MCF 10A (cell line): ENCODE data around the gene LSP1. TPM values are rescaled to one million over a fixed set of nuclear protein-coding genes. Genes with fewer than 3 reads are reported as not detected.

Experiments
- BruUV-seq: library from RNA; stranded (reverse); fragments of 400-500 nt; replicated peaks from 2 replicates; lab custom pipeline; 2021; lab: Mats Ljungman, UMichigan
- CTCF ChIA-PET: fragments of 300-600 bp; sonication (Branson Sonifier 250); formaldehyde crosslinking; extraction: SDS; loops from one replicate; lab custom pipeline; 2021; ENCODE audit warnings: antibody characterized with exemption, inconsistent platforms; lab: Yijun Ruan, JAX
- POLR2A ChIA-PET: fragments of 300-600, 350-650 bp; sonication (Branson Sonifier 250); formaldehyde crosslinking; extraction: SDS; loops from one replicate; lab custom pipeline; 2020; ENCODE audit warnings: antibody characterized with exemption, inconsistent platforms; lab: Yijun Ruan, JAX
- DNase-seq: peaks from one replicate; pipeline ENCODE4 v3.0.0-alpha.2; 2018; ENCODE audit not compliant: unreplicated experiment
- H3K27ac Mint-ChIP-seq: one replicate; pipeline ENCODE4 v1.8.0; 2022; ENCODE audit warnings: mild to moderate bottlenecking, low read depth, mixed read lengths; ENCODE audit not compliant: unreplicated experiment
- H3K27me3 Mint-ChIP-seq: one replicate; pipeline ENCODE4 v1.8.0; 2022; ENCODE audit warnings: mixed read lengths; ENCODE audit not compliant: insufficient read depth, unreplicated experiment
- H3K36me3 Mint-ChIP-seq: one replicate; pipeline ENCODE4 v1.8.0; 2022; ENCODE audit warnings: mild to moderate bottlenecking, moderate library complexity, mixed read lengths; ENCODE audit not compliant: insufficient read depth, unreplicated experiment
- H3K4me1 Mint-ChIP-seq: one replicate; pipeline ENCODE4 v1.8.0; 2022; ENCODE audit warnings: mixed read lengths; ENCODE audit not compliant: insufficient read depth, unreplicated experiment
- H3K4me3 Mint-ChIP-seq: one replicate; pipeline ENCODE4 v1.8.0; 2022; ENCODE audit warnings: mild to moderate bottlenecking, moderate library complexity, mixed read lengths; ENCODE audit not compliant: unreplicated experiment
- H3K9me3 Mint-ChIP-seq: one replicate; pipeline ENCODE4 v1.8.0; 2022; ENCODE audit warnings: mixed read lengths; ENCODE audit not compliant: unreplicated experiment
- intact Hi-C: fragments of 100-400 bp; cut with micrococcal nuclease; formaldehyde crosslinking; loops from 2 replicates; pipeline ENCODE4 v1.14.1; 2022
- total RNA-seq: library from RNA; stranded (reverse); gene quantifications from 2 replicates; pipeline ENCODE4 v1.2.3, GENCODE V29; 2022
- TF ChIP-seq, protein P1 (sequence below): fragments of 200-600 bp; IDR thresholded peaks from one replicate; pipeline ENCODE4 v1.8.0; 2022; ENCODE audit warnings: antibody characterized with exemption, mild to moderate bottlenecking; ENCODE audit not compliant: unreplicated experiment

Gene LSP1
- total RNA-seq, 1 experiment from 2014 or later = 3.7 TPM

DNA sequence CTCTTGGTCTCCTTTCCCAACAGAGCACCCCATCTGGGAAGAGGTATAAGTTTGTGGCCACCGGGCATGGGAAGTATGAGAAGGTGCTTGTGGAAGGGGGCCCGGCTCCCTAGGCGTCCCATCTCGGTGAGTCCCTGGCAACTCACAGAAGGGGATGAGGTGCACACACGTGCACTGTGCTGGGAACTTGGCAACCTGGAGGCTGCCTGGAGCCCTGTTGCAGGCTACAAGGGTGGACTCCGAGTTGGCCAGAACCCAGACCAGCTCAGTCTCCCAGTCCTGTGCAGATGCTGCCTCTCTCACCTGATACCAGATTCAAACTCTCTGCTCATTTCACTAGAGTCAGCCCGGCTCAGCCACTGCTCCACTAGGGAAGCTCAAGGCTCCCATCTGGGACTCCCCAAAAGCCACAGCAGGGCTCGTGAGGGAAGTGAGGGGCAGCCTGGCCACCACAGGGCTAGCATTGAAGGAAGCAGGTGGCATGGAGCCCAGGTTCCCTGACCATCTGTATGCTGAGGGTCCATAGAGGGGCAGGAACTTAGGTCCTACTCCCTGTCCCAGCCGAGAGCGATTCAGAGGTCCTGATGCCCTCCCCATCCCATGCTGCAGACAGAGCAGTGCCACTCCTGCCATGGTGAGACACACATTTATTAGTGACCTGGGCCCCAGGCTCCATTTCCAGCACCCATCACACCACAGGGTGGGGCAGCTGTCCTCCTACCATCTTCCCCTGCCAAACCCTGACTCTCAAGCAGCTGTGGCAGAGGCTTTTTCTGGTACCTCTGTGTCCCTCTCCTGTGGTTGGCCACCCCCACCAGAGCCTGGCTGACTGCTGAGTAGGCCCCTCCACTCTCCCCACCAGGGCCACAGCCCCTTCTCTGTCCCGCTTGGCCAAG lies 34.8 kb downstream of the LSP1 start:
- H3K27ac Mint-ChIP-seq = no peak overlapping the region
- BruUV-seq = no TSS peak
- TF ChIP-seq, protein P1, sequence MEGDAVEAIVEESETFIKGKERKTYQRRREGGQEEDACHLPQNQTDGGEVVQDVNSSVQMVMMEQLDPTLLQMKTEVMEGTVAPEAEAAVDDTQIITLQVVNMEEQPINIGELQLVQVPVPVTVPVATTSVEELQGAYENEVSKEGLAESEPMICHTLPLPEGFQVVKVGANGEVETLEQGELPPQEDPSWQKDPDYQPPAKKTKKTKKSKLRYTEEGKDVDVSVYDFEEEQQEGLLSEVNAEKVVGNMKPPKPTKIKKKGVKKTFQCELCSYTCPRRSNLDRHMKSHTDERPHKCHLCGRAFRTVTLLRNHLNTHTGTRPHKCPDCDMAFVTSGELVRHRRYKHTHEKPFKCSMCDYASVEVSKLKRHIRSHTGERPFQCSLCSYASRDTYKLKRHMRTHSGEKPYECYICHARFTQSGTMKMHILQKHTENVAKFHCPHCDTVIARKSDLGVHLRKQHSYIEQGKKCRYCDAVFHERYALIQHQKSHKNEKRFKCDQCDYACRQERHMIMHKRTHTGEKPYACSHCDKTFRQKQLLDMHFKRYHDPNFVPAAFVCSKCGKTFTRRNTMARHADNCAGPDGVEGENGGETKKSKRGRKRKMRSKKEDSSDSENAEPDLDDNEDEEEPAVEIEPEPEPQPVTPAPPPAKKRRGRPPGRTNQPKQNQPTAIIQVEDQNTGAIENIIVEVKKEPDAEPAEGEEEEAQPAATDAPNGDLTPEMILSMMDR = no peak
- peaks cover 4% of the 10 kb centered on the region for H3K9me3 Mint-ChIP-seq
- no peaks in the 10 kb centered on the region for H3K4me1 Mint-ChIP-seq
- POLR2A ChIA-PET = no interaction called here
- CTCF ChIA-PET = interaction anchor here (0.6 kb wide), 1 partner anchor 11 kb away, joined by 5 read pairs; no protein-coding TSS in a partner anchor
- peaks cover 5% of the 10 kb centered on the region for H3K27me3 Mint-ChIP-seq
- H3K4me3 Mint-ChIP-seq = no peak overlapping the region
- no peaks in the 10 kb centered on the region for H3K36me3 Mint-ChIP-seq
- no peak for DNase-seq
- intact Hi-C loops = no loop called here

DNA sequence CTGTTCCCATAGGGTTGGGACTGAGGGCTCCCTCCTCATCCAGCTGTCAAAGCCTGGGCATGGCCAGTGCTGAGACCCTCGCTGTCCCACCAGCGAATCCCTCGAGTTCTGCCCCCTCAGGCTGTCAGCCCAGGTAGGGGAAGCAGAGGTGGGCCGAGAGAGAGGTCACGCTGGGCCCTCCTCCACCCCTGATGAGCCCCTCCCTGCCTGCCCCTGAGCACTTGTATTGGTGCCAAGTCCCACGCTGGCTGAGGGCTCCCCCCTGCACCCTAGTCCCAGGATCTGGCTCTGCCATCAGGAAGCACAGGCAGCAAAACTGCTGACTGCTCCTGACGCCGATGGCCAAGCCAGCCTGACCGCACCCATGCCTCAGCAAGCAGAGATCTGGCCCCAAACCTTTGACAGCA lies 35.5 kb downstream of the LSP1 start:
- Mint-ChIP-seq H3K4me3 (no peak overlapping the region), H3K27ac (no peak overlapping the region), H3K36me3 (no peaks in the 10 kb centered on the region), H3K27me3 (peaks cover 12% of the 10 kb centered on the region), H3K4me1 (no peaks in the 10 kb centered on the region), H3K9me3 (peaks cover 10% of the 10 kb centered on the region)
- ChIA-PET CTCF (interaction anchor here (0.6 kb wide), 1 partner anchor 12 kb away, joined by 5 read pairs; no protein-coding TSS in a partner anchor), POLR2A (no interaction called here)
- BruUV-seq = no TSS peak
- TF ChIP-seq, protein P1 = no peak
- intact Hi-C loops = no loop called here
- DNase-seq = no peak

DNA sequence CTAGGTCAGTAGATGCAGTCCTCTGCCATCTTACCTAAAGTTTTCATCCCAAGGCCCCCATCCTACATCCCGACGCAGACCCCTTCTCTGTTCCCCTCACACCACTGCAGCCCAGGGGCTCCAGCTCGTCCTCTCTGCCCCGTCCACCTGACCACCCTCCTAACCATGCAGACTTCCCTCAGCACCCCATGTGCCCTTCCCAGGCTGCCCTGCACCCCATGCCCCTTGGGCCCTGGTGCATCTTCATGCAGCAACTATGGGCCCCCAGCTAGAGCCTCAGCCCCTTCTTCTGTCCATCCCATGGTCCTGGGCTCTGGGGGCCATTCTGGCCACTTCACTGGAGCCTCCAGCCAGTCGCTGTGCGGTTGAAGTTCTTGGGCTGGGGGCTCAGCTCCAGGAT lies 35.9 kb downstream of the LSP1 start:
- H3K4me1 Mint-ChIP-seq = no peaks in the 10 kb centered on the region
- TF ChIP-seq, protein P1 = no peak
- peaks cover 16% of the 10 kb centered on the region for H3K27me3 Mint-ChIP-seq
- no peaks in the 10 kb centered on the region for H3K36me3 Mint-ChIP-seq
- BruUV-seq = no TSS peak
- no peak overlapping the region for H3K4me3 Mint-ChIP-seq
- no peak overlapping the region for H3K27ac Mint-ChIP-seq
- ChIA-PET CTCF (interaction anchor here (0.6 to 0.7 kb wide), 4 partner anchors 63 to 263 kb away, joined by 3 to 5 read pairs (median 3); no protein-coding TSS in a partner anchor), POLR2A (interaction anchor here (0.7 kb wide), 1 partner anchor 114 kb away, joined by 3 read pairs; no protein-coding TSS in a partner anchor)
- H3K9me3 Mint-ChIP-seq = peaks cover 15% of the 10 kb centered on the region
- intact Hi-C loops = no loop called here
- no peak for DNase-seq

DNA sequence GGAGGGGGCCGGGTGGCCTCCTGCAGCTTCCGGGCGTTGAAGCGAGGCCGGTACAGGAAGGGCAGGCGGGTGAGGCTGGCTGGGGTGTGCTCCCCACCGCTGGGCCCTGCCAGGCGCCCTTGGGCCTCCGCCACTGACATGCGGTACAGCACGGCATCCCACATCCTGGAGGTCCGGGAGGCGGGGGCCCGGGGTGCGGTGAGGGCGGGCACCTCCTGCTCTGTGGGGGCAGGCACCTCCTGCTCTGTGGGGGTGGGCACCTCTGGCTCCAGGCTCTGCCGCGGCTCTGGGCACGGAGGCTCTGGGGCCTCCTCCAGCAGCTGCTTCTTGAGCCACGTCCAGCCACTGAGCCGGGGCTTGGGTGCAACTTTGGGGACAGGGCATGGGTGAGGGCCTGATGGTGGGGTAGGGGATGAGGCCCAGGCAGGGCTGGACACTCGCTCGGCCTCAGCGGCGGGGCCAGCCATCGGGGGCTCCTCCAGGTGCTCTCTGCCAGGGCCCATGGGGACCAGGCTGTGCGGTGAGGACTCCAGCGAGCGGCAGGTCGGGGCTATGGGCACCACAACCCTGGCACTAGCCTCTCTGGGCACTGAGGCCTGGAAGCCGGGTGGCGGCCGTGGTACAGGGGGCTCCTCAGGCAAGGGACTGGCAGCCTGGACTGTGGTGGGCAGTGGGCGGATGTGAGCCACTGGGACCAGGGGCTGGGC lies 36.5 kb downstream of the LSP1 start:
- TF ChIP-seq, protein P1 = no peak
- intact Hi-C loops = no loop called here
- Mint-ChIP-seq H3K36me3 (no peaks in the 10 kb centered on the region), H3K4me1 (no peaks in the 10 kb centered on the region), H3K4me3 (no peak overlapping the region), H3K27me3 (peaks cover 20% of the 10 kb centered on the region), H3K9me3 (peaks cover 17% of the 10 kb centered on the region), H3K27ac (no peak overlapping the region)
- CTCF ChIA-PET = interaction anchor here (0.6 to 0.7 kb wide), 5 partner anchors 16 to 263 kb away, joined by 3 to 5 read pairs (median 3); no protein-coding TSS in a partner anchor
- DNase-seq = no peak
- POLR2A ChIA-PET = interaction anchor here (0.7 kb wide), 1 partner anchor 113 kb away, joined by 3 read pairs; no protein-coding TSS in a partner anchor
- BruUV-seq = no TSS peak
